RKO (cell line): ENCODE measurements around the gene RFWD3.
"Not testable (repeated sequence)": the region's sequence is repeated elsewhere in the genome, so short reads cannot be mapped to it uniquely, and the experiment has no call there.

Experiments
- DNase-seq: peaks from one replicate; pipeline ENCODE4 v3.0.0-alpha.2; 2016; ENCODE audit warnings: low spot score

RFWD3 gene

GRCh38 chr16:74666425-74667254, at the start of gene RFWD3:
Gene RFWD3, minus strand, starts transcription at chr16:74666877. Its CDS starts 5,428 bp downstream, at chr16:74661449.
- DNase-seq, result peak; percentile 99

- DNase-seq, result no peak
Observed at GRCh38 chr16:74716355-74716754, 49.7 kb upstream of the RFWD3 start.

DNA sequence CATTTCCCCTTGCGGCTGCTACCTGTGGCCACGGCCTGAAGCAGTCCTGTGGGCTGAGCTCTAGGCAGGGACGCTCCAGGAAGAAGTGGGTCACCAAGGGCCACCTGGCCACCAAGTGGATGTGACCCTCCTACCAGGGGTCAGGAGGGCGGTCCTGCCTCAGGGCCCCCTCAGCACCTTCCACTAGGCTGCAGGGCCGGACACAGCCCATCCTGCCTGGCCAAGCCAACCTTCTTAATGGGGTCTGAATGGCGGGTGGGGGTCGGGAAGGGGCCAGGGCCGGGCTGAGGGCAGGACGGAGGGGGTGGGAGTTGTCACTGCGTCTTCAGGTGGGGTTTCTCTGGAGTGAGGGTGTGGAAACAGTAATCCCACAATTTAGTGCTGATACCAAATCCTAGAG, 47.2 kb upstream of the RFWD3 start:
- no peak for DNase-seq

DNA sequence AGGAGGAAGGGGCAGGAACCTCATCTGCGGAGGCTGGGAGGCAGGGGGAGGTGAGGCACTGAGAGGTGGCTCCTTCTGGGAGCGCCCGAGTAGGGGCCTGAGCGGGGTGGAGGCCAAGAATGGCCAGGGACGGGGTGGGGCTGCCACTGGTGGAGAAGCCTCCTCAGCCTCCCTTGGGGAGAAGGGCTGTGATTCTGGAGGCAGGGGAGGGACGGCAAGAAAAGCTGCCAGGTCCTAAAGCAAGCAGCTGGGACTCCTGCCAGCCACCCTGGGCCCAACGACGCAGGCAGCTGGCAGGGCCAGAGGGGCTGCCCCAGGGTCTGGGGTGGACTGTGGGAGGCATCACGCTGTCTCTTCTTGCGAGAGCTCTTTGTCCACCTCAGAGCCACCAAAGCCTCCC, 46.6 kb upstream of the RFWD3 start:
- DNase-seq, result no peak

DNA sequence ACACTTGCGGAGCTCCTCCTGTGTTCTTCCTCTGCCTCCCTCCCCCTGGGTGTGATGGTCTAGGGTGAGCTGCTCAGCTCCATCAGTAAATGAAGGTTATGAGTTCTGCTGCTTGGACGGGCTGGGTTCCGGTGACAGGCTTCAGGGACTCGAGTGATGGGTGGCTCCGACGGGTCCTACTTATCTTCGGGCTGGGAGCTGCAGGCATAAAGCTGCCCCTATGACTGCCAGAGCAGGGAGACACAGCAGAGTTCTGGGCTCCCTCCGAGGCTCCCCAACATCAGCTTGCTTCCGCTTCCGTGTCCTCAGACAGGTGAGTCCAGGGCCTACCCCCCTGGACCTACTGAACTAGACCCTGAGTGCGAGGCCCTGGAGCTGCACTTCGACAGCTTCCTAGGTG, 45.3 kb upstream of the RFWD3 start:
- no peak for DNase-seq

- no peak for DNase-seq
Observed at GRCh38 chr16:74710401-74710800, 43.7 kb upstream of the RFWD3 start.

GRCh38 chr16:74709441-74709877, 42.8 kb upstream of the RFWD3 start:
- DNase-seq, result peak; percentile 76

DNA sequence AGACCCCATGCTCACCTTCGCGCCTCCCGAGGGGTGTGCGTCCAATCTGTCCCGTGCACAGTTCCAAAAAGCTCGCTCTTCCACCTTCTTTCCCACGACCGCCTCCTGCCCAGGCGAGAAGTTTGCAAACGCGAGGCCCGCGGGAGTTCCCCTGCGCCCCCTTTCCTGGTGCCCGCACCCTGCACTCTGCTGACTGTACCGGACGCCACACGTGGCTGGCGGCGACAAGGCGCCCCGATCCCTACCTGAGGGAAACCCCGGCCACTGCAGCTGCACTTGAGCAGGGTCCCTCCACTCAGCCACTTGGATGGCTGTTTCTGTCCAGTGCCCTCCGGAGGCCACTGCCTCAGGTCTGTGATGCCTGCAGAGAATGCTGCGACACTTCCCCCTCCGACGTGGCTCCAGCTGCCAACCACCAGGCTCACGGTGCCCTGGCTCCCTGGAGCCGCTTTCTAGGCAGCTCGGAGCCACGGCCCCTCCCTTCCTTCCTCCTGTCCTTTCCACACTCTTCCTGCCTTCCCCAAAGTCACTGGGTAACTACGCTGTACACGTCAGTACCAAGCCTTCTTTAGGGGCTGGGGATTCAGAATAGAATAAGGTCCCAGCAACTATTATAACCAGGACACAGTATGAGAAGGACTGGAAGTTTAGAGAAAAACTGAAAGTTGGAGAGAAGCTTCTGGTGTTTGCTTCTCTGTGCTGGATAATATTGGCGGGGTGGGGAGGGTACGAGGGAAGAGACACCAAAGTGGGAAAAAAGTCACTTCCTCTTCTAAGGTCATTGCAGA, 34.0 kb upstream of the RFWD3 start, which contains the start of gene MLKL:
Gene MLKL, minus strand, starts transcription at position 425 of the 788 bp plus-strand sequence. CDS start 5,105 bp downstream, outside the sequence.
- DNase-seq, result peak; percentile 66

DNA sequence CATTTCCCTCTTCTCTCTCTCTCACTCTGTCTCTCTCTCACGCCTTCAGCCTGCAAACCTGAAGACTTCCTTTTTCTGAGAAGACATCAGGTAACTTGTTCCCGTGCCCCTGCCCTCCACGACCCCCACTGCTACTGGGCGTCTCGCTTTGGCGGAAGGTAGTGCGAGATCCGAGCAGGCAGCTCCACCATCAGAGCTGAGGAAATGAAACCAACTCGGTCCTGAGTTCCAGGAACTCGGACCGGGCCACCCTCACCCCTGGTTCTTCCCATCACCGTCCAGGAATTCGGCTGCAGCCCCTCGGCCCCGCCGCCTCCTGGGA, 33.4 kb upstream of the RFWD3 start:
- peak; percentile 29 for DNase-seq

- peak; percentile 61 for DNase-seq
Observed at GRCh38 chr16:74699666-74700065, 33.0 kb upstream of the RFWD3 start.

- DNase-seq, result peak; percentile 29
Observed at GRCh38 chr16:74698222-74698621, 31.5 kb upstream of the RFWD3 start.

- peak; percentile 87 for DNase-seq
Observed at GRCh38 chr16:74695450-74696422, 29.1 kb upstream of the RFWD3 start.

DNA sequence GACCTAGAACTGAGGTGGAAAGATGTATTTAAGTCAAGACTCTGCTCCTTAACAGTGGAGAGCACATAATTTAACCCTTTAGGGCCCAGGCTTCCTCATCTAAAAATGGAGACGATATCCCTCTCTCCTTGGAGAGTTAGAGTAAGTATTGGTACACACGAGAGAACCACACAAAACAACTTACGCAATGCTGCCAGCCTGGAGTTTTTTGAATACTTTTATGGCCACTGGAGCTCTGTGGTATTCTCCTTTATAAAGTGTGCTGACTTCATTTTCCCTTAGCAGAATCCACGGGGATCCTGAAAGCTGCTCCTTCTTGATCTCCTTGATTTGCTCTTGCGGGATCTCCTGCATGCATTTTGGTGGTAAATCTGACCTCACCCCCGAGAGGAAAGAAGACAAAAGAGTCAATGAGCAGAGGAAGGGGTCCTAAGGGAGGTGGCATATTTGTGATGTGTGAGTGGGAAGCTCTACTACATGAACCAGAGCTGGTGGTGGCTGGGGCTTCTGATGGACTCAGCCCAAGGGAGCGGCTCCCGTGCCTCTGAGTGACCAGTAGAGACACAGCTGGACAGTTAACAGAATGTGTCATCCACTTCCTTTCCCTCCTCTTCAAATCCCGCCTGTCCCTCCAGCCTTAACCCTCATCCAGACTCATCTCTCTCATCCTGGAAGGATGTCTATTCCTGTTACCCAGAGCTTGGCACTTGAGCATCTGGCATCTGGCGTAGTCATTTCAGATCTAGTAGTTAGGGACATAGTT, 24.6 kb upstream of the RFWD3 start:
- no peak for DNase-seq

- no peak for DNase-seq
Observed at GRCh38 chr16:74682556-74682955, 15.9 kb upstream of the RFWD3 start.

DNA sequence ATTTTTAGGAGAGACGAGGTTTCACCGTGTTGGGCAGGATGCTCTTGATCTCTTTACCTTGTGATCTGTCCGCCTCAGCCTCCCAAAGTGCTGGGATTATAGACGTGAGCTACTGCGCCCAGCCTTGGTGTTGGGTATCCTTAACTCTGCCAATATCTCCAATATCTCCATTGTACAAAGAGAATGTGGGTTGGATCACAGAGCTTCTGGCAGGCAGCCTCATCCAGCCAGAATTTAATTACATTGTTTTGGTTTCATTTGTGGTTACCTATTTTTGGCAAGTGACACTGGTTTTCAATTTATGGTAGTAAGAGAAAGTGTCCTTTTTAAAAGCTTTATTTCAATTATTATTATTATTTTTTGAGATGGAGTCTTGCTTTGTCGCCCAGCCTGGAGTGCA, 14.0 kb upstream of the RFWD3 start:
- DNase-seq, result no peak

DNA sequence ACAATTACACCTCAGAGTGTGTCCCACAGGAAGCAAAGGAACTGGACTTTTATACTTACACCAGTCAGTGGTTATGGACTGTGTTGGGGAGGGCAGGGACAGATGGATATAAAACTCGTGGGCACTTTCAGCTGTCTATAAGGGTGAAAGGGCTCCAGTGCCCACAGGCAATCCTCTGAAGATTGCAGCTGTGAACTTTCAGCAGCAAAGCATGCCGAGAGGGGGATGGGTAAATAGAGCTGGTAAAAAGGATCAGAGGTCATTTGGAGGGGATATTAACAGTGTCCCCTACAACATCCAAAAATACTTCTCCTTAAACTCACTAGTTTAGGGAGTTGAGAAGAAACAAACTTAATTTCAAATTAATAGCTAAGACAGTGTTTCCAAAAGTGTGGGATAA, 13.3 kb upstream of the RFWD3 start:
- DNase-seq, result no peak

DNA sequence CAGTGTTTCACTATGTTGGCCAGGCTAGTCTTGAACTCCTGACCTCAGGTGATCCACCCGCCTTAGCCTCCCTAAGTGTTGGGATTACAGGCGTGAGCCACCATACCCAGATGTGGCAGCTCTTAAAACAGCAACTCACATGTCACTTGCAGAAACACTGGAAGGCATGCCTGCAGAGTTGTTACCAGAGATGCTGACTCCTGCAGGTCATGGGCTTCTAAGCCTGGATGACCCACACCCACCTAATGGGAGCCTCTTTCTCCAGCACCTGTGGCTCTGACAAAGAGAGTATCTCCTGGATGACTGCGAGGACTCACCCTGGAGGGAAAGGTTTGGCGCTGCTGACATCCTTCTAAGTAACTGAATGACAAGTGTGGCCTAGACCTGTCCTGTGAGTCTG, 11.2 kb upstream of the RFWD3 start:
- DNase-seq, result no peak

GRCh38 chr16:74673876-74674275, 7.2 kb upstream of the RFWD3 start:
- no peak for DNase-seq

GRCh38 chr16:74668877-74669276, 2.2 kb upstream of the RFWD3 start:
- not testable (repeated sequence) for DNase-seq

DNA sequence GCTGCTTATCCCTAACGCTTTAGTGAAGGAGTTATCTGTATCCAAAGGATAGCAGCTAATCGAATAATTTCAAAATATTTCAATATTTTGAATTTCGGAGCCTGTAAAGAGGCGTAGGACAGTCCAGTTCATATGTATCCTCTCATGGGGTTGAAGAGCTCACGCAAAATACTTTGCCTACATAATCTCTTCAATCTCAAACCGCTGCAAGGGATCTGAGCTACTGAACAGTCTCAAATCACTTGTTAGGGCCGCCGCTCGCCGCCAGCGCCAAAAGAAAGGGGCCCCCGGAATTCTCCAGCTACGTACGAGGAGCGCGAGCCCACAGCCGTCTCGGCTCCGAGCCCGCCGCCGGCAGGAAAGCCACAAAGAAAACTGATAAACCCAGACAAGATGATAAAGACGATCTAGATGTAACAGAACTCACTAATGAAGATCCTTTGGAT, 601 bp upstream of the RFWD3 start:
- DNase-seq, result peak; percentile 47

DNA sequence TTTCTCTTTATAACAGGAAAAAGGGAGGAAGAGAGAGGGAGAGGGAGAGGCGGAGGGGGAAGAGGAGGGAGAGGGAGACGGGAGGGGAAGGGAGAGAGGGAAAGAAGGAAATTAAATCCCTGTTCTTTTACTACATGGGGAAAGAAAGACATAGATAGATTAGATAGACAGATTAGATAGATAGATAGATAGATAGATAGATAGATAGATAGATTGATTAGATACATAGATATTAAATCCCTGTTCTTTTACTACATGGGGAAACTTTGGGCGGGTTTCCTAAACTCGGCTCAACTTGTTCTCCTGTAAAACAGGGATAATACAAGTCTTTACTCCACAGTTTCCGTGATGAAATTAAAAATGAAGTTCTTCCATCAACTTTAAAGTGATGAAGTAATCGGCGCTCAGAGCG, 661 bp downstream of the RFWD3 start:
- DNase-seq, result no peak
